Epithelial cell of proximal tubule (primary cell): ENCODE results near the gene C16orf92. TPM values are rescaled to one million over a fixed set of nuclear protein-coding genes. Genes with fewer than 3 reads are reported as not detected.

Experiments used
- DNase-seq: peaks from one replicate; pipeline ENCODE4 v3.0.0-alpha.2; 2011; ENCODE audit warnings: low read depth
- H3K4me3 ChIP-seq: 2 replicates; pipeline ENCODE4 v1.5.1; 2011; ENCODE audit warnings: low read depth, mild to moderate bottlenecking, low read length
- total RNA-seq: library from RNA; depleted of rRNA; stranded (reverse); fragments of >200 nt; gene quantifications from 2 replicates; pipeline ENCODE4 v1.2.3, GENCODE V29; 2015
- TF ChIP-seq, protein P1 (sequence below): conservative IDR thresholded peaks from 2 replicates; pipeline ENCODE4 v1.5.1; 2012; ENCODE audit warnings: low read depth, mild to moderate bottlenecking, low read length

C16orf92 gene
- total RNA-seq, 1 donor from 2014 or later, result not detected

- DNase-seq, result no peak
- TF ChIP-seq, protein P1, sequence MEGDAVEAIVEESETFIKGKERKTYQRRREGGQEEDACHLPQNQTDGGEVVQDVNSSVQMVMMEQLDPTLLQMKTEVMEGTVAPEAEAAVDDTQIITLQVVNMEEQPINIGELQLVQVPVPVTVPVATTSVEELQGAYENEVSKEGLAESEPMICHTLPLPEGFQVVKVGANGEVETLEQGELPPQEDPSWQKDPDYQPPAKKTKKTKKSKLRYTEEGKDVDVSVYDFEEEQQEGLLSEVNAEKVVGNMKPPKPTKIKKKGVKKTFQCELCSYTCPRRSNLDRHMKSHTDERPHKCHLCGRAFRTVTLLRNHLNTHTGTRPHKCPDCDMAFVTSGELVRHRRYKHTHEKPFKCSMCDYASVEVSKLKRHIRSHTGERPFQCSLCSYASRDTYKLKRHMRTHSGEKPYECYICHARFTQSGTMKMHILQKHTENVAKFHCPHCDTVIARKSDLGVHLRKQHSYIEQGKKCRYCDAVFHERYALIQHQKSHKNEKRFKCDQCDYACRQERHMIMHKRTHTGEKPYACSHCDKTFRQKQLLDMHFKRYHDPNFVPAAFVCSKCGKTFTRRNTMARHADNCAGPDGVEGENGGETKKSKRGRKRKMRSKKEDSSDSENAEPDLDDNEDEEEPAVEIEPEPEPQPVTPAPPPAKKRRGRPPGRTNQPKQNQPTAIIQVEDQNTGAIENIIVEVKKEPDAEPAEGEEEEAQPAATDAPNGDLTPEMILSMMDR, result no peak
- no peak overlapping the region for H3K4me3 ChIP-seq
These were observed 45.8 kb upstream of the C16orf92 start for GRCh38 chr16:29977063-29977825.

- DNase-seq, result no peak
- TF ChIP-seq, protein P1, result no peak
- H3K4me3 ChIP-seq, result no peak overlapping the region
These were observed 44.9 kb upstream of the C16orf92 start for GRCh38 chr16:29978081-29978480.

DNA sequence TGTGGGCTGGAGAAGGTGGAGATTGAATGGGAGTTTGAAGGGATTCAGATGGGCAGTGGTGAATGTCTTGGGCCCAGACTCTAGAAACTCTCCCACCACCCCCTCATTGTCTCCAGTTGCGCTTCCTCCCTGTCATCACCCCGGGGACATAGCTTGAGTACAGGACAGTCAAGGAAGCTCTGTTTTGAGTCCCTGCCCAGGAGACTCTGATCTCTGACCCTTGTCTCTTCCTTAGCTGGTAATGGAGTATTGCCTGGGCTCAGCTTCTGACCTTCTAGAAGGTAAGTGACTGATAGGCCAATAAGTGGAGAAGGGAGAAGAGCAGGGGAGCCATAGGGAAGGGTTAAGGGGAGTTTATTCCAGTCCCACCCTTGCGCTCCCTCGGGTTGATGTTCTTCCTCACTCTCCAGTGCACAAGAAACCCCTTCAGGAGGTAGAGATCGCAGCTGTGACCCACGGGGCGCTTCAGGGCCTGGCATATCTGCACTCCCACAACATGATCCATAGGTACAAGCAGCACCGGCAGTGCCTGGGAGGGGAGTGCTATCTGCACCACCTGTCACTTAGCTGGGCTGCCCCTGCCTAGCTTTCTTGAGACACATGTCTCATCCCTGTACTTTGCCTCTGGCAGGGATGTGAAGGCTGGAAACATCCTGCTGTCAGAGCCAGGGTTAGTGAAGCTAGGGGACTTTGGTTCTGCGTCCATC lies 44.3 kb upstream of the C16orf92 start:
- TF ChIP-seq, protein P1, result no peak
- DNase-seq, result no peak
- H3K4me3 ChIP-seq, result no peak overlapping the region

DNA sequence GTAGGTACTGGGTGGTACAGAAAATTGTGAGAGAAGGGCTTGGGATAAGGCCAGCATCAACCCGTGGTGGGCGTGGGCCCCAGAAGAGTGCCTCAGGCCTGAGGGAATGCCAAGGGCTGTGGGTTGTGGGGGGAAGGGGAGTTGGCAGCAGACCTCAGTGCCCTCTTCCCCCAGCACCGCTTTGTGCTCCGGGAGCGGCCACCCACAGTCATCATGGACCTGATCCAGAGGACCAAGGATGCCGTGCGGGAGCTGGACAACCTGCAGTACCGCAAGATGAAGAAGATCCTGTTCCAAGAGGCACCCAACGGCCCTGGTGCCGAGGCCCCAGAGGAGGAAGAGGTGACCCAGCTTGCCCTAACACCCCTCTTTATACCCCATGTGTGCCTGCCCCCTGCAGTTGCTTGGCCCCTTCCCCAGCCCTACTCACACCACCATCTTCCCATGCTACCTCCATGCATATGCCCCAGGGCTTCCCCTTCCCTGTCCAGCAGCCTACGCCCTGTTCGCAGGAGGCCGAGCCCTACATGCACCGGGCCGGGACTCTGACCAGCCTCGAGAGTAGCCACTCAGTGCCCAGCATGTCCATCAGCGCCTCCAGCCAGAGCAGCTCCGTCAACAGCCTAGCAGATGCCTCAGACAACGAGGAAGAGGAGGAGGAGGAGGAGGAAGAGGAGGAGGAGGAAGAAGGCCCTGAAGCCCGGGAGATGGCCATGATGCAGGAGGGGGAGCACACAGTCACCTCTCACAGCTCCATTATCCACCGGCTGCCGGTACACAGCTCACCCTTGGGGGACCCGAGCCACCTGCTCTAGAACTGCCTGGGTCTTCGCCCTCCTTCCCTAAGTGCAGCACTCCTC lies 40.2 kb upstream of the C16orf92 start:
- TF ChIP-seq, protein P1, result no peak
- DNase-seq, result no peak
- H3K4me3 ChIP-seq, result no peak overlapping the region

- H3K4me3 ChIP-seq, result no peak overlapping the region
- TF ChIP-seq, protein P1, result no peak
- DNase-seq, result no peak
These were observed 39.4 kb upstream of the C16orf92 start for GRCh38 chr16:29983420-29984136.

DNA sequence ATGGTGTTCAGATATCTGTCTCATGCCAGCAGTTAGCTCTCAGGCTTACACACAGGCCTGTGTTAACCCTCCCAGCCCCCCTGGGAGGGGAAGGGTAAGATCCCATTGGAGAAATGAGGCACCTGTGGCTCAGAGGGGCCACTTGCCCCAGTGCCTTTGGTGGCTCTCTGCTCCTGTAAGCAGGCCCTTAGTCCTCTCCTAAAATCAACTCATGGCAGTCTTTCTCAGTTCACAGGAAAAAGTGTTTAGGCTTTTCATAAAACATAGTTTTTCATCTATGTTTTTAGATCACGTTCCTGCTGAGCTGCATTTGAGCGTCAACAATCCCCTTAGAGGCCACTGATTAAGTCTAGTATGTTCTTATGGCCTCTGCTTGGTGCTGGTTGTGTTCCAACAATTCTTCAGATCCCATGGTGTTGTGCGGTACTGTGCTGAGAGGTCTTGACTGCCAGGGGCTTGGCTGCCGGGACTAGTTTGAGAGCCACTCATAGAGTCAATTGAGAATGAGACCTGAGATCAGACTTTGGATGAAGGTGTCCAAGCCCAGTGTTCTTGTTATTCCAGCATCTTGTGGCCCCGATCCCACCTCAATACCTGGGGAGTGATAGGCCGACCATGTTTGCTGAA lies 38.7 kb upstream of the C16orf92 start:
- no peak overlapping the region for H3K4me3 ChIP-seq
- TF ChIP-seq, protein P1, result no peak
- DNase-seq, result no peak
